Measurements from ENCODE around the gene DHX16.

The DHX16 gene

DNA sequence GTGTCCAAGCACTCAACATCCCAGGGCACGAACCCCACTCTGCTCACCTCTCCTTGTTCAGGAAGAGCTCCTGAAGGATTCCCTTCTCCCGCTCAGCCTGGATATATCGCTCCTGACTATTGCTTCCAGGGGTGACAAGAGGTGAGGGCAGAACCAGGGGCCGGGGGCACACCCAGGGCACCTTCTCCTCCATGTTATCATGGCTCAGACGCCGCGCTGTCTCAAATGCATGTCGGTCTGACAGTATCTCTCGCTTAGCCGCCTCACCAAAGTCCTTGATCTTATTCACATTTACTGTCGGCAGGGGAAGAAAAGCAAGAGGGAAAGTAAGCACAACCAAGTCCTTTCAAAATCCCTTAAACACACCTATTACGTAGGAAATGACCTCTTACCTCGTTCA, 68.8 kb downstream of the DHX16 start:
- Histone ChIP-seq H3K27ac (ENCODE audit: low read depth, low read length, poor library complexity, severe bottlenecking) (no peak overlapping the region), H3K4me3 (ENCODE audit: low read depth, low read length, poor library complexity, severe bottlenecking) (no peak overlapping the region), H3K9me3 (ENCODE audit: low read length) (no peaks in the 10 kb centered on the region), H2AFZ (ENCODE audit: low read length) (no peak overlapping the region), H3K9ac (ENCODE audit: low read length) (no peak overlapping the region), H3K79me2 (ENCODE audit: insufficient read depth, low read length) (no peaks in the 10 kb centered on the region), H3K4me1 (ENCODE audit: insufficient read depth, low read length, severe bottlenecking) (no peaks in the 10 kb centered on the region), H3K4me2 (ENCODE audit: low read length) (no peak overlapping the region), H3K36me3 (ENCODE audit: insufficient read depth, low read length) (peaks cover 96% of the 10 kb centered on the region), H3K27me3 (ENCODE audit: insufficient read depth, low read length) (no peaks in the 10 kb centered on the region), H3F3A (ENCODE audit: insufficient read depth, low read length) (peaks cover 17% of the 10 kb centered on the region), H3K9me2 (ENCODE audit: low read depth, low read length) (no peaks in the 10 kb centered on the region), H4K20me1 (ENCODE audit: insufficient read depth, low read length) (no peaks in the 10 kb centered on the region)
- TF ChIP-seq CTCF (IDR thresholded peaks at IDR 0.05; ENCODE audit: low read length) (no peak), EZH2 (IDR thresholded peaks at IDR 0.05; ENCODE audit: borderline replicate concordance, low read length) (no peak)

Measured in OCI-LY1 (cell line).